HepG2 (cell line): Measurements from ENCODE around the gene ZFHX3. TPM values are rescaled to one million over a fixed set of nuclear protein-coding genes. Genes with fewer than 3 reads are reported as not detected.

Experiments used
- AGO2 ChIP-seq: fragments of 200-400 bp; formaldehyde crosslinking; optimal IDR thresholded peaks from 2 replicates; pipeline ENCODE3; 2017; ENCODE audit warnings: mild to moderate bottlenecking, low read depth, low read length, moderate library complexity
- CCAR2 ChIP-seq: fragments of 200-400 bp; formaldehyde crosslinking; optimal IDR thresholded peaks from 2 replicates; pipeline ENCODE3; 2018; ENCODE audit warnings: low read depth, mild to moderate bottlenecking, low read length, moderate library complexity
- DBP ChIP-seq: sonication (generic); formaldehyde crosslinking; IDR thresholded peaks from 2 replicates; pipeline ENCODE4 v1.4.0; 2020; ENCODE audit warnings: missing genetic modification reagents; ENCODE audit errors: not compliant biosample characterization
- HES4 ChIP-seq: sonication (generic); formaldehyde crosslinking; IDR thresholded peaks from 2 replicates; pipeline ENCODE4 v1.9.0; 2021; ENCODE audit warnings: mild to moderate bottlenecking, missing genetic modification reagents, borderline replicate concordance
- HOXA9 ChIP-seq: sonication (generic); formaldehyde crosslinking; IDR thresholded peaks from 2 replicates; pipeline ENCODE4 v1.8.1; 2022; ENCODE audit warnings: missing genetic modification reagents, mild to moderate bottlenecking, moderate library complexity, borderline replicate concordance
- KAT2B ChIP-seq: fragments of 150-350 bp; IDR thresholded peaks from 2 replicates; pipeline ENCODE4 v1.6.1; 2014; ENCODE audit warnings: low read depth, low read length, borderline replicate concordance
- KDM4B ChIP-seq: sonication (generic); formaldehyde crosslinking; IDR thresholded peaks from 2 replicates; pipeline ENCODE4 v1.4.0; 2020; ENCODE audit warnings: missing genetic modification reagents
- KLF12 ChIP-seq: sonication (generic); formaldehyde crosslinking; IDR thresholded peaks from 2 replicates; pipeline ENCODE4 v1.4.0; 2020; ENCODE audit warnings: missing genetic modification reagents, borderline replicate concordance
- MXD3 ChIP-seq: IDR thresholded peaks from 2 replicates; pipeline ENCODE4 v1.6.1; 2016; ENCODE audit warnings: mild to moderate bottlenecking, missing biosample characterization, missing genetic modification reagents
- MYNN ChIP-seq: sonication (generic); formaldehyde crosslinking; IDR thresholded peaks from 2 replicates; pipeline ENCODE4 v1.4.0; 2020; ENCODE audit warnings: mild to moderate bottlenecking, low read depth, missing genetic modification reagents
- NFIB ChIP-seq: sonication (generic); formaldehyde crosslinking; IDR thresholded peaks from 2 replicates; pipeline ENCODE4 v1.9.0; 2021; ENCODE audit warnings: missing genetic modification reagents, mild to moderate bottlenecking, borderline replicate concordance
- NFKBIZ ChIP-seq: IDR thresholded peaks from 2 replicates; pipeline ENCODE4 v1.6.1; 2018; ENCODE audit warnings: missing genetic modification reagents, missing compliant biosample characterization
- SNAPC5 ChIP-seq: sonication (generic); formaldehyde crosslinking; IDR thresholded peaks from 2 replicates; pipeline ENCODE4 v1.8.1; 2023; ENCODE audit warnings: mild to moderate bottlenecking, missing genetic modification reagents, borderline replicate concordance
- THAP11 ChIP-seq: IDR thresholded peaks from 2 replicates; pipeline ENCODE4 v1.6.1; 2016; ENCODE audit warnings: missing biosample characterization, missing genetic modification reagents
- THAP8 ChIP-seq: sonication (generic); formaldehyde crosslinking; IDR thresholded peaks from 2 replicates; pipeline ENCODE4 v1.5.1; 2020; ENCODE audit warnings: missing genetic modification reagents, mild to moderate bottlenecking, borderline replicate concordance
- ZBTB10 ChIP-seq: sonication (generic); formaldehyde crosslinking; IDR thresholded peaks from 2 replicates; pipeline ENCODE4 v1.4.0; 2020; ENCODE audit warnings: missing genetic modification reagents, borderline replicate concordance
- ZMYM3 ChIP-seq: sonication (generic); formaldehyde crosslinking; IDR thresholded peaks from 2 replicates; pipeline ENCODE4 v1.5.1; 2020; ENCODE audit warnings: mild to moderate bottlenecking, missing genetic modification reagents
- ZNF232 ChIP-seq: sonication (generic); formaldehyde crosslinking; IDR thresholded peaks from 2 replicates; pipeline ENCODE4 v1.4.0; 2020; ENCODE audit warnings: missing genetic modification reagents, borderline replicate concordance
- ZNF451 ChIP-seq: sonication (generic); formaldehyde crosslinking; IDR thresholded peaks from 2 replicates; pipeline ENCODE4 v1.5.0; 2020; ENCODE audit warnings: mild to moderate bottlenecking, missing genetic modification reagents
- ZNF512 ChIP-seq: sonication (generic); formaldehyde crosslinking; IDR thresholded peaks from 2 replicates; pipeline ENCODE4 v1.4.0; 2020; ENCODE audit warnings: mild to moderate bottlenecking, missing genetic modification reagents
- ZNF672 ChIP-seq: sonication (generic); formaldehyde crosslinking; IDR thresholded peaks from 2 replicates; pipeline ENCODE4 v1.8.1; 2022; ENCODE audit warnings: missing genetic modification reagents
- ZNF724P ChIP-seq: sonication (generic); formaldehyde crosslinking; IDR thresholded peaks from 2 replicates; pipeline ENCODE4 v1.8.0; 2022; ENCODE audit warnings: missing genetic modification reagents, borderline replicate concordance
- ZSCAN20 ChIP-seq: sonication (generic); formaldehyde crosslinking; IDR thresholded peaks from 2 replicates; pipeline ENCODE4 v1.4.0; 2020; ENCODE audit warnings: missing genetic modification reagents, mild to moderate bottlenecking, borderline replicate concordance
- polyA plus RNA-seq, 8 experiments: library from polyadenylated mRNA; depleted of rRNA in 3 of 8; stranded (reverse) in 7 of 8; unstranded in 1 of 8; fragments of >200 nt; fragmentation: Illumina TruSeq in 4 of 8; extraction: Trizol in 4 of 8; gene quantifications; 2 replicates each; pipeline versions ENCODE4 v1.2.1 to v1.2.3, GENCODE V29; 2011 to 2016; ENCODE audit warnings: low read depth in 4 of 8, missing spikeins in 1 of 8, mixed read lengths in 1 of 8; ENCODE audit not compliant: insufficient read depth in 1 of 8
- total RNA-seq, 5 experiments: library from RNA; depleted of rRNA; stranded (reverse); fragments of >200 nt; fragmentation: Illumina TruSeq; extraction: Trizol; gene quantifications; 2 replicates each; pipeline ENCODE4 v1.2.3, GENCODE V29; 2016; ENCODE audit warnings: low read depth in 1 of 5

Gene ZFHX3
- total and polyA plus RNA-seq, 2 of the 13 experiments (the other 11 are each of a cell fraction or from before 2014, with no cell fraction given): 5.0 to 6.0 TPM

- TF ChIP-seq DBP (CRISPR knock-in tag) (no peak), ZNF724P (CRISPR knock-in tag) (no peak; the same call in 1 of the 2 replicates), THAP8 (CRISPR knock-in tag) (no peak), THAP11 (CRISPR knock-in tag) (peak; percentile 63), MYNN (CRISPR knock-in tag) (no peak), SNAPC5 (0 out of 2 replicates have a peak, but pooled peaks have one; percentile 48), ZSCAN20 (CRISPR knock-in tag) (no peak), ZNF451 (CRISPR knock-in tag) (no peak), KLF12 (peak; percentile 21; the same call in 1 of the 2 replicates), ZNF232 (CRISPR knock-in tag) (no peak), KAT2B (no peak), ZMYM3 (CRISPR knock-in tag) (no peak), KDM4B (CRISPR knock-in tag) (no peak; the same call in 1 of the 2 replicates), ZNF672 (CRISPR knock-in tag) (no peak), NFKBIZ (CRISPR knock-in tag) (no peak), AGO2 (no peak), ZBTB10 (no peak; the same call in 1 of the 2 replicates), HES4 (CRISPR knock-in tag) (no peak), CCAR2 (no peak), MXD3 (no peak), ZNF512 (CRISPR knock-in tag) (no peak), NFIB (CRISPR knock-in tag) (no peak), HOXA9 (CRISPR knock-in tag) (no peak)
Measured at GRCh38 chr16:73000020-73000906, 47.7 kb downstream of the ZFHX3 start (continued).
